Activated CD8-positive, alpha-beta T cell treated with anti-CD3 and anti-CD28 coated beads, Interleukin-2, amount 10 ng/mL, durations not matched to agents 7 days and 5 days (primary cell): Measurements from ENCODE around the gene GNL3L. TPM values are rescaled to one million over a fixed set of nuclear protein-coding genes. Genes with fewer than 3 reads are reported as not detected.
"Not testable (repeated sequence)": the region's sequence is repeated elsewhere in the genome, so short reads cannot be mapped to it uniquely, and the experiment has no call there.

ENCODE experiments used
- ATAC-seq: fragments of 150-1000 bp; cut with Tn5 transposase; one replicate; pipeline ENCODE4 v1.10.0; 2021; ENCODE audit warnings: moderate library complexity
- CTCF ChIA-PET: fragments of 350-600 bp; sonication (Branson Sonifier 250); formaldehyde crosslinking; loops from one replicate; lab custom pipeline; 2021; ENCODE audit warnings: antibody characterized with exemption; lab: Charles Lee
- POLR2A ChIA-PET: fragments of 350-600 bp; sonication (Branson Sonifier 250); formaldehyde crosslinking; loops from one replicate; lab custom pipeline; 2021; ENCODE audit warnings: antibody characterized with exemption; lab: Charles Lee
- DNase-seq: peaks from one replicate; pipeline ENCODE4 v3.0.0-alpha.2; 2020
- H3K27ac Mint-ChIP-seq: one replicate; pipeline ENCODE4 v1.8.0; 2021; ENCODE audit warnings: mild to moderate bottlenecking, mixed read lengths
- H3K27me3 Mint-ChIP-seq: one replicate; pipeline ENCODE4 v1.8.0; 2021; ENCODE audit warnings: low read depth, mixed read lengths
- H3K36me3 Mint-ChIP-seq: one replicate; pipeline ENCODE4 v1.8.0; 2021; ENCODE audit warnings: low read depth, mixed read lengths
- H3K4me1 Mint-ChIP-seq: one replicate; pipeline ENCODE4 v1.8.0; 2021; ENCODE audit warnings: low read depth, mixed read lengths
- H3K4me3 Mint-ChIP-seq: one replicate; pipeline ENCODE4 v1.8.0; 2021; ENCODE audit warnings: mild to moderate bottlenecking, mixed read lengths
- H3K9me3 Mint-ChIP-seq: one replicate; pipeline ENCODE4 v1.8.0; 2022; ENCODE audit warnings: mixed read lengths; ENCODE audit not compliant: insufficient read depth
- total RNA-seq, 2 experiments: library from RNA; stranded (reverse); gene quantifications; one replicate each; pipeline ENCODE4 v1.2.3, GENCODE V29; 2021

GNL3L gene
- total RNA-seq, 2 experiments from 2014 or later, result 55.2 to 57.7 TPM

DNA sequence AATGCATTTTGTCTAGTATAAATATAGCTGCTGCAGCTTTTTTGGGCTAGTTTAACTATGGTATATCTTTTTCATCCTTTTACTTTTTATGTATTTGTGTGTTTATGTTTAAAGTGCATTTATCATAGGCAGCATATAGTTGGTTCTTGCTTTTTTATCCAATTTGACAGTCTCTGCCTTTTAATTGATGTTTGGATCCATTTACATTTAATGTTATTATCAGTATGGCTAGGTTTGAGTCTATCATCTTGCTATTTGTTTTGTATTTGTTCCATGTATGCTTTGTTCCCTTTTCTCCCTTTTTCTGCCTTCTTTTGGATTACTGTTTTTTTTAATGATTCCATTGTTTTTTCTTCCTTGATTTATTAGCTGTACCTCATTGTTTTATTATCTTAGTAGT lies 40.3 kb downstream of the GNL3L start:
- Mint-ChIP-seq H3K36me3 (peaks cover 38% of the 10 kb centered on the region), H3K4me3 (no peak overlapping the region)

GRCh38 chrX:54572641-54573040 lies 42.6 kb downstream of the GNL3L start:
- POLR2A ChIA-PET, H3K27ac Mint-ChIP-seq, H3K27me3 Mint-ChIP-seq, H3K4me1 Mint-ChIP-seq, DNase-seq, CTCF ChIA-PET, H3K4me3 Mint-ChIP-seq, ATAC-seq, H3K9me3 Mint-ChIP-seq: not testable (repeated sequence)
- peaks cover 37% of the 10 kb centered on the region for H3K36me3 Mint-ChIP-seq

More for the DNA sequence above, 40.3 kb downstream of the GNL3L start:
- Mint-ChIP-seq H3K27me3 (no peaks in the 10 kb centered on the region), H3K27ac (no peak overlapping the region), H3K9me3 (peaks cover 9% of the 10 kb centered on the region), H3K4me1 (no peaks in the 10 kb centered on the region)
- POLR2A ChIA-PET, result no interaction called here
- CTCF ChIA-PET, result no interaction called here
- no peak for DNase-seq
- ATAC-seq, result no peak

DNA sequence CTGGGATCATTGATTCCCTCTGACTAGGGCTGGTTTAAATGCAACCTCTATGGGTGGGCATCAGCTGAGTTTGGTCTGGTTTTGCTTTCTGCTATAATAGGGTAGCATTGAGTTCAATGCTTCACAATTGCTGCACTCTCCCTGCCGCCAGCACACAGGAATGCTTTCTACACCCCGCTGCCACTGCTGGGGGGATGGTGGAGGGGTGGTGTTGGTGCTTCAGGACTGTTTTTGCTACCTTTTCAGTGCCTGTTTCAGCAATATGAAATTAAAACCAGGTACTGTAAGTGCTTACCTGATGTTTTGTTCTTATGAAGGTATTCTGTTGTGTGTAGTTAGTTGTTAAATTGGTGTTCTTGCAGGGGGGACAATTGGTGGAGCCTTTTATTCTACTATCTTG lies 67.7 kb downstream of the GNL3L start:
- no peaks in the 10 kb centered on the region for H3K27me3 Mint-ChIP-seq
- ChIA-PET POLR2A (no interaction called here), CTCF (no interaction called here)
- DNase-seq, result no peak
- H3K9me3 Mint-ChIP-seq, result no peaks in the 10 kb centered on the region
- ATAC-seq, result no peak
- peaks cover 5% of the 10 kb centered on the region for H3K4me1 Mint-ChIP-seq
- no peak overlapping the region for H3K27ac Mint-ChIP-seq
- no peak overlapping the region for H3K4me3 Mint-ChIP-seq
- peaks cover 10% of the 10 kb centered on the region for H3K36me3 Mint-ChIP-seq

DNA sequence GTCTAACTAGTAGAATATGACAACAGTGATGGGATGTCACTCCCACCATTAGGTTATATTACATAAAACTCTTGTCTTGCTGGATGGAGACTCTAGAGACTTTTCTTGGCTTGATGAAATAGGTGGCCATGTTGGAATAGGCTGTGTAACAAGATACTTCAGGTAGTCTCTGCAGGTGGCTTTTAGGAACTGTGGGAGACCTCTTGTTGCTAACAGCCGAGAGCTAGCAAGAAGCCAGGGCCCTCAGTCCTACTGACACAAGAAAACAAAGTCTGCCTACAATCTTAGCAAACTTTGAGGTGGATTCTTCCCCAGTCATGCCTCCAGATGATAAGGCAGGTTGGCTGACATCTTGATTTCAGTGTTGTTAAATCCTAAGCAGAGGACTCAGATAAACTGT lies 72.5 kb downstream of the GNL3L start:
- no peaks in the 10 kb centered on the region for H3K27me3 Mint-ChIP-seq
- H3K4me1 Mint-ChIP-seq, result no peaks in the 10 kb centered on the region
- no peak overlapping the region for H3K27ac Mint-ChIP-seq
- POLR2A ChIA-PET, result no interaction called here
- CTCF ChIA-PET, result no interaction called here
- ATAC-seq, result no peak
- DNase-seq, result no peak
- H3K36me3 Mint-ChIP-seq, result no peaks in the 10 kb centered on the region
- H3K9me3 Mint-ChIP-seq, result no peaks in the 10 kb centered on the region
- H3K4me3 Mint-ChIP-seq, result no peak overlapping the region

Other genes starting within 250 kb of the GNL3L start
- under 1 TPM; 0.03 to 0.05 TPM for gene WNK3, start 172.2 kb upstream of the GNL3L start, total RNA-seq
- gene TSR2, start 89.8 kb upstream of the GNL3L start, total RNA-seq, result 10 to 100 TPM; 31.4 to 31.5 TPM
- gene FGD1, start 34.0 kb upstream of the GNL3L start, total RNA-seq, result not detected